HG02571 (cell line): ENCODE measurements around the gene BIN2.
"Not testable (repeated sequence)": the region's sequence is repeated elsewhere in the genome, so short reads cannot be mapped to it uniquely, and the experiment has no call there.

Experiments used
- ATAC-seq: cut with Tn5 transposase; IDR thresholded peaks from one replicate; pipeline ENCODE4 v1.9.1; 2021; ENCODE audit warnings: mild to moderate bottlenecking, moderate library complexity; ENCODE audit not compliant: unreplicated experiment

BIN2 gene

DNA sequence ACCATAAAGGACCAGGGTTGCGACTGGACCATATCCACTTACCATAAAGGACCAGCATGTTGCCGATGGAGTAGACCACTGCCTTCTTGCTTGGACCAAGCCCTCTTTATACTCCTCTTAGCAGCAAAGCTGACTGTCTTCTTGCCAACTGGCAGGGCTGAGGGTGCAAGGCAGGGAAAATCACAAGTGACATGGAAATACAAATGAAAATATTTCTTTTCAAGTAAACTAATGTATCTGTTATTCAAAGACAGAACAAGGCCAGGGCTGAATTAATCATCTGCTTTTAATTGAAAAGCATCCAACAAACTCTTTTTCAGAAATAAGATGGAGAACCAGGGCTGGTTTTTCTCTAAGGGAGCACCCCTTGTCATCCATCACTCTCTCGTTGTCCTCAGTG is 22.6 kb upstream of the BIN2 start, which contains the start of gene CELA1:
Gene CELA1, minus strand, starts transcription at position 99 of the 400 bp plus-strand sequence. Its CDS starts 41 bp downstream, at position 58.
- ATAC-seq, result no peak

DNA sequence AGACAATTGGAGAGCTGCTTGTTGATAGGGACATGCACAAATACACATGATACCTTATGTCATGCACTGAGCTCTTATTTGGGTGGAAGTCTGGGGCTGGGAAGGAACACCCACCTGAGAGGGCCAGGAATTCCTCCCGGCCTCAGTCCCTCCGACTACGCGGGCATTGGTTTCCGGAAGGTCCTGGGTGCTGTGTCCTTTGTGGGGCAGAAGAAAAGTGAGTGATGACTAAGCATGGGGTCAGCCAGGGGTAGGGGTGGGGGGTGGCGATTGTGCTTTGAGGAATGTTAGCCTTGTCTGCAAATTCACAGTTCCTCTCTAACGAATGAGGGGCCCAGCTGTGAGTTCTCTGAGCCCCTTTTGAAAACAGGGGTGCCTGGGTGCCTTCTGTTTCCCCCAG is 21.7 kb upstream of the BIN2 start:
- ATAC-seq, result no peak

DNA sequence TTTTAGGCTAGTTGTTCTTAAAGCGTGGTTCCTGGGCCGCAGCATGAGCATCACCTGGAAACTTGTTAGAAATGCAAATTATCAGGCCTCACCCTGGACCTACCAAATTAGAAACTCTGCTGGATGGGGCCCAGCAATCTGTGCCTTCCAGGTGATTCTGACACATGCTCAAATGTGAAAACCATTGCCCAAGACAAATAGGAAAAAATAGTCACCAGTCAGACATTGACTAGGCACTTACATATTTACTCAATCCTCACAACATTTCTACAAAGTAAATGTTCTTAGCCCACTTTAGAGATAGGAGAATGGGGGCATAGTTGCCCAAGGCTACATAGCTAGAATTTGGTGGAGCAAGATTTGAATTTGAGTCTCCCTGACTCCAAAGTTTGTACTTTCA is 19.2 kb upstream of the BIN2 start:
- ATAC-seq, result no peak

- ATAC-seq, result no peak
Observed at GRCh38 chr12:51342416-51342815, 18.4 kb upstream of the BIN2 start.

DNA sequence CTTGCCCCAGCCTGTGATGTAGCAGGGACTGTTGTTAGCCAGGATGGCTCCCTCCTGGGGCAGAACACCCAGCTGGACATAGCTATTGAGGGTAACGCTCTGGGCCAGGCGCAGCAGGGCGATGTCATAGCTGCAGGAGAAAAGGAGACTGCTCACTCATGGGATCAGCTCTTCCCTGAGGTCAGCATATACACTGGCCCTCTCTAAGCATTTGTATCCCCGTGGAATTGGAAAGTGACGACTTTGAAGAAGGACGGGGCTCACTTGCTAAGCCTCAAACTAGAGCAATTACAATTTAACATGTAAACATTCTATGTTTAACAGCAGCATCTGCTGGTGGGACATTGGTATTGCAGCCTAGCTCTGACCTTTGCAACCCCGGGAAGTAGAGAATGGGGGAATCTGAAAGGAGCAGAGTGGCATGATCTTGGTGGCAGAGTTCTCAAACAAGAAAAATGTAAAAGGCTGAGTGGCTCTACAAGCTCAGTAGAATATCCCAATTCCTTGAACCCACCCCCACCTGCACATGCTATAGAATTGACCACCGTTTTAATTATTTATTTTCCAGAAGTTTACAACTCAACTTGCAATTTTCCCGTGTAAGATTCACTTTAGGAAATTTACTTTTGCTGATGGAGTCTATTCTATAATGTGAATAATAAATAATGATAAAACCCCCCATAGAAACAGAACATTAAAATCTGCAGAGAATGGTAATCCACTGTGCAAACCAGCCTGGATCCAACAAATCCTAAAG is 17.5 kb upstream of the BIN2 start:
- no peak for ATAC-seq

DNA sequence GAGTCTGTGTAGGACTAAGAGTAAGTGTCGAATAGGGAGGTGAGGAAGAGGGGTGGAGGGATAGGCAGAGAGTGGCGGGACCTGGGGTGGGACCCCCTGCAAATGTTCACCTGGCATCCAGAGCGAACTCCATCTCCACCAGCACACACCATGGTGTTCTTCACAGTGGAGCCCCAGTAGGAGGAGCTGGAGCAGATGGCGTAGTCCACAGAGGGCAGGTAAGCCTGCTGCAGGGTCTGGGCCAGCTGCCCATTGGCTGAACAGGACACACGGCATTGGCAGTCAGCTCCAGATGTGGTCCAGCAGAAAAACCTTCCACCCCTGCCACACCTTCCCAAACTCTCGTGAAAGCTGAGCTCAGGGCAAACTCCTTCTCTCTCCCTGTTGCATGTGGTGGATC is 15.8 kb upstream of the BIN2 start:
- no peak for ATAC-seq

DNA sequence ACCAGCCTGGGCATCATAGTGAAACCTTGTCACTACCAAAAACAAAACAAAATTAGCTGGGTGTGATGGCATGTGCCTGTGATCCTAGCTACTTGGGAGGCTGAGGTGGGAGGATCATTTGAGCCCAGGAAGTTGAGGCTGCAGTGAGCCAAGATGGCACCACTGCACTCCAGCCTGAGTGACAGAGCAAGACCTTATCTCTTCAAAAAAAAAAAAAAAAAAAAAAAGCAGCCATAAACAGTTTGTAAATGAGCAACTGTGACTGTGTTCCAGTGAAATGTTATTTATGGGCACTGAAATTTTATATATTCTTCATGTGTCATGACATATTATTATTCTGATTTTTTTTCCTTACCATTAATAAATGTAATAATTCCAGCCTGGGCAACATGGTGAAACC is 13.4 kb upstream of the BIN2 start:
- ATAC-seq, result not testable (repeated sequence)

DNA sequence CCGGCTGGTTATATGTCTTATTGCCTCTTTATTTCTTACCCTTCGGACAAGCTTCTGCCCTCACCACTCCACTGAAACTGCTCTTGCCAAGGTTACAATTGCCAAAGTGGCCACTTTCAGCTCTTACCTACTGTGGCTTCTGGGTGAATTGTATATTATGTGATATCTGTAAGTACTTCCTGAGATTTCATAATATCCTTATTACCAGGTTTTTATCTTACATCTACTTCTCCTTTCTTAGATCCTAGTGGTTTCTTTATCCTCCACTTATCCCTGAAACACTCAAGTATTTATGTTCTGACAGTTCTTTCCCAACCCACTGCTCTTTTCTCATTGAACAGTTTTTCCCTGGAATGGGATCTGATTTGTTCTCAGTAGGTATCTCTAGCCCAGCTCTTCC is 12.0 kb upstream of the BIN2 start:
- ATAC-seq, result no peak

DNA sequence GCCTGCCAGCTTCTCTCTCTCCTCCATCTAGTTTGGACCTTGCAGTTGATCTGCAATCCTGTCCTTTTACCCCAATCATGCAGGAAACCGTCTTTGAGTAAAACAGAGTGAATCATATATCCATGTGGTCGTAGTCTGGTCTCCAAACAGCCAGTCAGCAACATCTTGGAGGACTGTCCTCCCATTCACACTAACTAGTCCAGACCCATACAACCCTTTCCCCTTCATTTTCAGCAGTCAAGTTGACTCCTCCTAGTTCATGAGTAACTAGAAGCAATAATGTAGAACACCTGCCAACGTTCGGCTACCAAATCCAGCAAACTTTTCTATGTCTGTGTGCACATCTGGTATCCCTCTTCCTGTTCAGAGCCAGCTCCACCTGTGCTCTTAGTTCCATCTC is 10.8 kb upstream of the BIN2 start:
- no peak for ATAC-seq

GRCh38 chr12:51333536-51333935 is 9.6 kb upstream of the BIN2 start:
- ATAC-seq, result no peak

- ATAC-seq, result no peak
Observed at GRCh38 chr12:51330186-51330585, 6.2 kb upstream of the BIN2 start.

GRCh38 chr12:51329742-51330141 is 5.8 kb upstream of the BIN2 start:
- ATAC-seq, result no peak

DNA sequence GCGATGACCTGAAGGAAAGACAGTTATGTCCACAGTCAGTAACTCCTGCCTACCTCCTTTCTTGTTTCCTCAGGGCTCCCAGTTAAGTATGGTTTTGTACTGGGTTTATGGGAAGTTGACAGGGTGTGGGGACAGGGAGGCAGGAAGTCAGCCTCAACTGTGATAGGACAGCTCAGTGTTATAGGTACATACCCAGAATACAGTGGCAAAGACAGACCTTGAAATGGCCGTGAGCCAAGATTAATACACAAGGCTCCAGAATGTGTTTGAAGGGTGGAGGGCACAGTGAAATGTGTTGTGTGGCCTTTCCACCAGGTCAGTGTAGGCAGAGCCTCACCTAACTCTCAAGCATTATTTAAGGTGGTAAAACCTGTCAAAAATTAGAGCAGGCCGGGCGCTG is 4.6 kb upstream of the BIN2 start:
- no peak for ATAC-seq

DNA sequence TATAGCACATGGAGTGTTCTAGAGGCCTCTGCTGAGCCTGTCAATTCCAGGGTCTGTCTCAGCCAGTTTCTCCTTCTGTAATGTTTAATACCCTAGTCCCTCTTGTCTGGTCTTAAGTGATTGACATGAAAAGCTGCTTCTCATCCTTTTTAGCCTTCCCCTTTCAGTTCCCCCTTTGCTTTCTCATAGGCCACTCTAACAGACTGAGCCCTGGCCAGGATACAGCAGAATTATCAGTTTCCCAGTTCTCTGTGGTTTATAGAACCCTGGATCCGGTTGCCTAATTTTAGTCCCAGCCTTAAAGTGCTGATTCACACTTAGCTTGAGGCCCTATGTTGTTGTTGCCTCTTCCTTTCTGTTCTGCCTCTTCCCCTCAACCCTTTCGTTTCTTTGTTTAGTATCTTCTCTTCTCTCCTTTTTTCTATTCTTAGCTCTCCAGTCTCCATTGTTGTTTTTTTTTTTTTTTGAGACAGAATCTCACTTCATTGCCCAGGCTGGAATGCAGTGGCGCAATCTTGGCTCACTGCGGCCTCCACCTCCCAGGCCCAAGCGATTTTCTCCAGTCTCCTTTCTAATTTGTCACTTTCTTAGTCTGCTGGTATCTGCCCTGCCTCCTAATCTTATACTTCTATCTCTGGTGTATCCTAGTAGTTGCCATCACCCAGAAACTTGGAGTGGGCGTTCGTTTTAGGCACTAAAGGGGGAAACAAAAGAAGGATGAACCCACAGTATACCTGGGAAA is 2.9 kb upstream of the BIN2 start:
- no peak for ATAC-seq

DNA sequence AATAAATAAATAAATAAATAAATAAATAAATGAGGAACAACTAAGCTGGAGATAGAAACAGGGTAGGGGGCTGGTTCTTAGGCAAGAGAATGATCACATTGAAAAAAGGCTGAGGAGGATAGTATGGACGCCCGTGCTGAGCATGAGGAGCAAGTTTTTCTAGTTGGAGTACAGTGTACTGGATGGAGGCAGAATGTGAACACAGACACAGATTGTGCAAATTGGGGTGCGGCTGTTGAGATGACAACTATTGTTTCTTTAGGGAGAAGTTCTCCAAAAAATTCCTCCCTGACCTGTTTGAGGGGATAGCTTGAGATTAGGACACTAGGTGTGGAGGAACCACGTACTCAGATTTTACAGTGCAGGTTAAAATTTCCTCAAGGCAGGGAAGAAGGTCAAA is 979 bp upstream of the BIN2 start:
- no peak for ATAC-seq

DNA sequence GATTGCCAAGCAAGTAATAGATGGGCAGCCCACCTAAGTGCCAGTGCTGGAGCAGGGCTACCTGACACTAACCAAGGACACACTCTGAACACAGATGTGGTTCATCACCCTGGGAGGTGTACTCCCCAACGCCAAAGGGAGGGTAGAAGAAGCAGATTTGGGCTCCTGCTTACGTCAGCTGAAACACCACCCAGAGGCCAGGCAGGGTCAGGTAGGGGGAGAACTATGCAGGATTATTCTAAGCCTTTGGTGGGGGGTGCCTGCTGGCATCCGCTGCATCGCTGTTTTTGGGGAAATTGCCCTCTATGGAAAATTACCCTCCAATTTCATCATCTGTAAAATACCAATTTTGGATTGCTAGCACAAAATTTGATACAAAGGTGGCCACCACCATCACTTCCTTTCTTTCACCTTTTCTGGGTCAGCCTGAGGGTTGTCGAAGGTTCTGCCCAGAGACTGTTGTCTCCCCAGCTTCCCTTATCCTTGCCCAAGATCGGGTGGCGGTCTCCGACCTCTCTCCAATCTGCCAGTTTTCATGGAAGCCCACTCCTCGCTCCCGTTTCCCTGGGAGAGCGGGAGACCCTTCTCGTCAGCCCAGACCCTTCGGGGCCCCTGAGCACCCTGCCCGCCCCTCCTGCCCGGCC is 535 bp downstream of the BIN2 start:
- no peak for ATAC-seq

DNA sequence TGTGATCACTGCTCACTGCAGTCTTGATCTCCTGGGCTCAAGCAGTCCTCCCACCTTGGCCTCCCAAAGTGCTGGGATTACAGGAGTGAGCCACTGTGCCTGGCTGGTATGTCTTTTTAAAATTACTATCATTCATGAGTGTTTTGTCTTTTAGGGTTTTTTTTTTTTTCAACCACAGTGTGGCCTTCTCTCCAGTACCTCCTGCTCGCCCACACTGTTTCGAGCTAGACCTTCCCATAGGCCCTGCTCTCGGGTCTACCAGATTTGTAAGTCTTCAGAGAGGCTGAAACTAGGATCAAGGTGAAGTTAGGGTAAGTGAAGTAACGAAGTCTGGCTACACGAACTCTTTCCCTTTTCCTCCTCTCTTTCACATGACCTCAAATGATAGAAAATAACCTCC is 1.5 kb downstream of the BIN2 start:
- ATAC-seq, result no peak

DNA sequence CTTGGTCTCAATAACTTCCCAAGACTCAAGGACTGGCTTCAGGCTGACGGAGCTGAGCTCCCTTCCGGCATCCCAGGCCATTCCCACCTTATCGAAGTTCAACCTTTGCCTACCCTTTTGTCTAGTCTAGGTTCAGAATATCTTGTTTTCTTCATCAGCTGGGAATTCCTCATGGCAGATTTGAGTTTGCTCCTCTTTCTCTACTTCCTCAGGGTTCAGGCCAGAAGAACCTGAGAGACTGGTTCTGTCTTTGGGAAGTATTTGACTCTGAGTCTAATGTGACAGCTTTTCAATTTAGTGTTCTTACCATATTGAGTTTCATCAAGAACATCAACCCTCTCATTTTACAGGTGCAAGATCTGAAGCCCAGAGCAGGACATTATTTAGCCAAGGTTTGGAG is 2.1 kb downstream of the BIN2 start:
- ATAC-seq, result no peak

DNA sequence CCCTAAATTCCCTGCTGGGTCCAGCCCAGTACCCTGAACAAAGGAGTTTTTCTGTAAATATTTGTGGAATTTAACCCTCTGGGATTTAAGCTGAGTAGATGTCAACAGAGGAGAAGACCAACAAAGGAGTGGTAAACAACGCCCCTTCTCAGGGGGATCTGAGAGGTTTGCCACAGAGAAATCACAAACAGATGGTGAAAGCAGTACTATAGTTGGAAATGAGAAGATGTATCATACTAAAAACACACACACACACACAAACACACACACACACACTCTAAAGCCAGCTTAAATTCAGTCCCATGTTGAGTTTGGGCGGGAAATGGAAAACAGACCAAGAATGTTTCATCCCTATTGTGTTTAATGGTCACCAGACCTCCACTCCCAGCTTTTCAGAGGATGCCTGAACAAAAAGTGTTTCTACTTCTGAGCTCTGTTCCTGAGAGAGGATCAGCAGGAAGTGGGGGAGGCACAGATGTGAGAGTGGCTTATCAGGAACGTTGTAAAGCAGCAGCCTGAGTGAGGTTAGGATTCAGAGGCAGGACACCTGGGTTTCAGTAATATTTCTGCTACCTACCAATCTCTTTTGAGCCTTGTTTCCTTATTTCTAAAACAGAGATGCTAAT is 3.2 kb downstream of the BIN2 start:
- ATAC-seq, result no peak

- no peak for ATAC-seq
Observed at GRCh38 chr12:51320311-51320694, 3.7 kb downstream of the BIN2 start.

DNA sequence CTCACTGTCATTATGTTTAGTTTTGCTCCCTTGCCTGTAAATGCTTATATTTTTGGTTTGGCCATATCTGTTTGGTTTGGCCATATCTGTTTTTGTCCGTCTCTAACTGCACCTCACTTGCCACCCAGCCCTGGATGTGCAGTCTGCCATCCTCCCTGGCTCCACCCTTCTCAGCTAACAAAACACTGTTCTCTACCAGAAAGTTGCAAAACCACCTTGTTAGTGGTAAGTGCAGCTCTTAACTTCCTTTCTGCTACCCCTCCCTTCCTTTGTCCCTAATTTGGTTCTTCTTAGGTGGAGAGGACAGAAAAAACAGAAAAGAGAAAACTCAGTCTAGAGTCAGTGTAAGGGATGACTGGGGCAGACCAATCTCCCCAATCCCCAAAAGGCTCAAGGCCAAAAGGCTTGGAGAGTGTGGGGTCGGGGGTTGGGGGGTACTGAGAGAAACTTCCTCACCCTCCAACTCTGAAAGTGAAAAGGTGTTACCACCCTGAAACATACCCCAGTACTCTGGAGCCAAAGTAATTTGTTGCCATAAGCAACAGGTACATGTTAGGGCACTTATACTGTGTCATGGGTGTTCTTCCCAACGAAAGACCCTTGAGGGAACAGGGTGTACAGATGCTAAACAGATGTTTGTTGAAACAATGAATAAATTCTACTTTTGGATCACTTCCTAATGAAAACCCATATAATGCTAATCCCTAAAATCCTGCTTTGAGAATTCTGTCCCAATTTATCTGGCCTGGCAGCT is 5.0 kb downstream of the BIN2 start:
- ATAC-seq, result no peak
